ENCODE data around the gene UBE2V1.

Gene UBE2V1

DNA sequence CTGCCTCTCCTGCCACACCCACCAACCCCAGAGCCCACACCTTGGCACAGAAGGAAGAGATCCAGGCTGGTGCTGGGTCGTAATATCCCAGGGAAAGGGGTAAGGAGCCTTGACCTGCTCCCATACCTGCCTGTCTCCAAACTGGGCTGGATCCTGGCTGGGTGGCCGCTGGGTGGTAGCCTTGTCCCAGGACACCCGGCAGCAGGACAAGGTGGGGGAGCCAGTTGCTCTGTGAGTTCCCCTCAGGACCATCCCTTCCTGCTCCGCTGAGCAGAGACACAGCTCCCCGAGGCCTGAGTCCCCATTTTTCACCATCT, 58.8 kb downstream of the UBE2V1 start:
- Histone ChIP-seq H3K9me3 (ENCODE audit: control insufficient read depth, low read length) (no peaks in the 10 kb centered on the region), H3K4me3 (ENCODE audit: insufficient read depth, low read depth, low read length) (no peak overlapping the region), H3K4me1 (ENCODE audit: control insufficient read depth, insufficient read depth, low read length) (peaks cover 6% of the 10 kb centered on the region), H3K27ac (ENCODE audit: insufficient read depth, low read depth, low read length, poor library complexity, severe bottlenecking) (no peak overlapping the region), H3K36me3 (ENCODE audit: control insufficient read depth, insufficient read depth, low read length) (no peaks in the 10 kb centered on the region), H3K27me3 (ENCODE audit: control insufficient read depth, insufficient read depth, low read length, poor library complexity, severe bottlenecking) (no peaks in the 10 kb centered on the region)
- WGBS, 2 experiments, result 88 to 90% methylated on average over 5 of the region's 5 CpGs

DNA sequence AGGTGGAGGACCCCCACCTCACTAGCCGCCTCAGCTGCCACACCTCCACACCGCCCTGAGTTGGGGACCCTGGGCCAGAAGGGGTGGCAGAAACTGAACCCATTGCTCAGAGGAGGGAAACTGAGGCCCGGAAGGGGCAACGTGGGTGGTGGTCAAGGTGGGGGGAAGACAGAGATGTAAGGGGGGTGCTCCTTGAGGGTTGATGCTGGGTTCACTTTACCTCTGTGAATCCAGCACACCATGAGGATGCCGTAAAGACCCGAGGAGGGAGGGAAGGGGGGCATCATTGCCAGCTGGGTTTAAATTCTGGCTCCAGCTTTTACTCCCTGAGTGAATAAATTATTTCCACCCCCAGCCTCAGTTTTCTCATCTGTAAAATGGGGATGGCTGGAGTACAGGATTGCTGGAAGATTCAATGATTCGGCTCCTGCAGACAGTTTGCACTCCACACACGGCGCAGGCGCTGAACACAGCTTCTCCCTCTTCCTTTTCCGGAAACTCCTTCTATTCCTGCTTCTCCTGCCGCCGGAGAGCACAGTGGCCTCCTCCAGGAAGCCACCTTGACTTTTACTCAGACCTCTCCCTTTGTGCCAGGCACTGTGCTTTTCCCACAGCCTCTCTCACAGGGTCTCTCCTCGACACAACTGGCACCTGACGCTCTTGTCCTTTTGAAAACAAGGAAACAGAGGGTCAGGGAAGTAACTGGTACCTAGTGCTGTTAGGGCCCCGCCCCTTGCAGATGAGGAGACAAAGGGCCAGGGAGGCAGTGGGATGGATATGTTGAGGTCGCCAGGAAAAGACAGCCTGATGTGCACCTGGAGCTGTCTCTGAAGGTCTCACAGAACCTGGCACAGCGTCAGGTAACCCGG, 59.4 kb downstream of the UBE2V1 start:
- Histone ChIP-seq H3K4me3 (ENCODE audit: insufficient read depth, low read depth, low read length) (no peak overlapping the region), H3K9me3 (ENCODE audit: control insufficient read depth, low read length) (no peaks in the 10 kb centered on the region), H3K27me3 (ENCODE audit: control insufficient read depth, insufficient read depth, low read length, poor library complexity, severe bottlenecking) (no peaks in the 10 kb centered on the region), H3K36me3 (ENCODE audit: control insufficient read depth, insufficient read depth, low read length) (no peaks in the 10 kb centered on the region), H3K27ac (ENCODE audit: insufficient read depth, low read depth, low read length, poor library complexity, severe bottlenecking) (no peak overlapping the region), H3K4me1 (ENCODE audit: control insufficient read depth, insufficient read depth, low read length) (peaks cover 6% of the 10 kb centered on the region)
- 88% methylated on average over 19 of the region's 19 CpGs for WGBS, 2 experiments

DNA sequence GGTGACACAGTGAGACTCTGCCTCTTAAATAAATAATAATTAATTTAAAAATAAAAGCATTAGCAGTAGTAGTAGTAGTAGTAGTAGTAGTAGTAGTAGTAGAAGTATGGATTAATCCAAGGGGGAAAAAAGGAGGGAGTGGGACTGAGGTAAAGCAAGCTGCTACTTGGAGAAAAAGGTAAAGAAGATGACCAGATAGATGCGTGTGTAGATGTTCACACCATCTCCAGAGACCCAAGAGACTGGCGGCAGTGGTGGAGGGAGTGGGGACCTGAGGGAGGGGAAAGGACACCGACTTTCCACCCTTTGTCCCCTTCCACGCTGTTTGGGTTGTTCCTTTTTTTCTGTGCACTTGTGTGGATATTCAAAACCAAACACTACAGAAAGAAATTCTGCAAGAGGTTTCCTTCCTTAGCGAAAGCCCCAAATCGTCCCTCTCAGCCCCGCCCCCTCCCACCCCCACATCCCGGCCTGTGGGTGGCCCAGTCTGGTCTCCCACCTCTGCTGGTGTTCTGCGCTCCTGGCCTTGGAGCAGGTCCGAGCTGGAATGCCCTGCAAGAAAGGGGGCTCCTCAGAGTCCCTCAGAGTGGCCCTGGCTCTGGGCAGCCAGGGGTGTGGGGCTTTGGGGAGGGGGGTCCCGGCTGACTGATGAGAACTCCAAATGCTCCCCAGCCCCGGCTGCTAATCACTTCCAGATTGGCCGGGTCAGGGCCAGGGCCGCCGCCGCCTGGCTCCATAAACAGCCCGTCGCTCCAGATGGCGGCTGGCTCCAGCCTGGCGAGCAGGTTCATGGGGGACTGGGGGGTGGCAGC, 60.2 kb downstream of the UBE2V1 start:
- no peak overlapping the region for H3K4me3 ChIP-seq (ENCODE audit: insufficient read depth, low read depth, low read length)
- H3K4me1 ChIP-seq (ENCODE audit: control insufficient read depth, insufficient read depth, low read length), result peaks cover 6% of the 10 kb centered on the region
- H3K27me3 ChIP-seq (ENCODE audit: control insufficient read depth, insufficient read depth, low read length, poor library complexity, severe bottlenecking), result no peaks in the 10 kb centered on the region
- WGBS, 2 experiments, result 78 to 79% methylated on average over 20 of the region's 20 CpGs
- H3K9me3 ChIP-seq (ENCODE audit: control insufficient read depth, low read length), result no peaks in the 10 kb centered on the region
- no peak overlapping the region for H3K27ac ChIP-seq (ENCODE audit: insufficient read depth, low read depth, low read length, poor library complexity, severe bottlenecking)
- H3K36me3 ChIP-seq (ENCODE audit: control insufficient read depth, insufficient read depth, low read length), result no peaks in the 10 kb centered on the region

DNA sequence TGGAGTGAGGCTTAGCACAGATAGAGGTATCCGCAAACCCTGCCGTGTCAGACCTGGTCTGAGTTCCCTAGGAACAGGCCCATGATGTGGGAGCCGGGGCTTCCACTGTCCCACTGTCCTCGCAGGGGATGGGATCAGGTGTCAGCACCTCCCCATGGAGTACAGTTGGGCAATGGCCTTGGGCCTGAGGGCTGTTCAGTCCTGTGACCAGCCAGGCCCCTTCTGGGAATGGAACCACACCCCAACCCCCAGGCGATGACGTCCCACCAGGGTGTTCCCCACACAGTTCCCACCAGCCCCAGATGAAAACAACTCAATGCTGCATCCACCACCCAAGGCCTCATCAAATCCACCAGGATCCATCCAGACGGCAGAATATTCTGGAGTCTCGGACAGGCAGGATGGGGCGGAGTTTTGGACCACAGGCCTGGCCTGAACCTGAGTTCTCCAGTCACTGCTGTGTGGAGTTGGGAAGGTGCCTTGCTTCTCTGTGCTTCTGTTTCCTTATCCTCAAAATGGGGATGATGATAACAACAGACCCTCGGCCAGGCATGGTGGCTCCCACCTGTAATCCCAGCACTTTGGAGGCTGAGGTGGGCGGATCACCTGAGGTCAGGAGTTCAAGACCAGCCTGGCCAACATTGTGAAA, 62.2 kb downstream of the UBE2V1 start:
- Histone ChIP-seq H3K36me3 (ENCODE audit: control insufficient read depth, insufficient read depth, low read length) (no peaks in the 10 kb centered on the region), H3K4me3 (ENCODE audit: insufficient read depth, low read depth, low read length) (no peak overlapping the region), H3K27me3 (ENCODE audit: control insufficient read depth, insufficient read depth, low read length, poor library complexity, severe bottlenecking) (no peaks in the 10 kb centered on the region), H3K9me3 (ENCODE audit: control insufficient read depth, low read length) (no peaks in the 10 kb centered on the region), H3K4me1 (ENCODE audit: control insufficient read depth, insufficient read depth, low read length) (peaks cover 6% of the 10 kb centered on the region), H3K27ac (ENCODE audit: insufficient read depth, low read depth, low read length, poor library complexity, severe bottlenecking) (no peak overlapping the region)
- 90 to 91% methylated on average over 11 of the region's 11 CpGs for WGBS, 2 experiments

DNA sequence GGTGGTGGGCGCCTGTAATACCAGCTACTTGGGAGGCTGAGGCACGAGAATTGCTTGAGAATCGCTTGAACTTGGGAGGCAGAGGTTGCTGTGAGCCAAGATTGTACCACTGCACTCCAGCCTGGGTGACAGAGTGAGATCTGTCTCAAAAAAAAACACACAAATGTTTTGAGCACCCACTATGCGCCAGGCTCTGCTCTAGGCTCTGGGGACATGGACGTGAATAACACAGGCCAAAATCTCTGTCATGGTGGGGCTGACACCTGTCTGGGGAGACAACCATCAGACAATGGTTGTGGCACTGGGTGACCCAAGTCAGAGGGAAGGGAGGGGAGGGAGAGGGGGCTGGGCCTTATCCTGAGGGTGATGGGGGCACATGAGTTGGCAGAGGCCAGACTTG, 62.7 kb downstream of the UBE2V1 start:
- Histone ChIP-seq H3K4me1 (ENCODE audit: control insufficient read depth, insufficient read depth, low read length) (peaks cover 3% of the 10 kb centered on the region), H3K4me3 (ENCODE audit: insufficient read depth, low read depth, low read length) (no peak overlapping the region), H3K27ac (ENCODE audit: insufficient read depth, low read depth, low read length, poor library complexity, severe bottlenecking) (no peak overlapping the region), H3K9me3 (ENCODE audit: control insufficient read depth, low read length) (no peaks in the 10 kb centered on the region), H3K36me3 (ENCODE audit: control insufficient read depth, insufficient read depth, low read length) (no peaks in the 10 kb centered on the region), H3K27me3 (ENCODE audit: control insufficient read depth, insufficient read depth, low read length, poor library complexity, severe bottlenecking) (no peaks in the 10 kb centered on the region)
- whole genome bisulfite sequencing, 2 experiments, result 95 to 96% methylated on average over 5 of the region's 5 CpGs

GRCh38 chr20:50049442-50050026, 63.4 kb downstream of the UBE2V1 start:
- H3K4me1 ChIP-seq (ENCODE audit: control insufficient read depth, insufficient read depth, low read length), result no peaks in the 10 kb centered on the region
- no peak overlapping the region for H3K27ac ChIP-seq (ENCODE audit: insufficient read depth, low read depth, low read length, poor library complexity, severe bottlenecking)
- no peaks in the 10 kb centered on the region for H3K27me3 ChIP-seq (ENCODE audit: control insufficient read depth, insufficient read depth, low read length, poor library complexity, severe bottlenecking)
- no peak overlapping the region for H3K4me3 ChIP-seq (ENCODE audit: insufficient read depth, low read depth, low read length)
- no peaks in the 10 kb centered on the region for H3K9me3 ChIP-seq (ENCODE audit: control insufficient read depth, low read length)
- H3K36me3 ChIP-seq (ENCODE audit: control insufficient read depth, insufficient read depth, low read length), result no peaks in the 10 kb centered on the region
- WGBS, 2 experiments, result 93 to 94% methylated on average over 10 of the region's 10 CpGs

DNA sequence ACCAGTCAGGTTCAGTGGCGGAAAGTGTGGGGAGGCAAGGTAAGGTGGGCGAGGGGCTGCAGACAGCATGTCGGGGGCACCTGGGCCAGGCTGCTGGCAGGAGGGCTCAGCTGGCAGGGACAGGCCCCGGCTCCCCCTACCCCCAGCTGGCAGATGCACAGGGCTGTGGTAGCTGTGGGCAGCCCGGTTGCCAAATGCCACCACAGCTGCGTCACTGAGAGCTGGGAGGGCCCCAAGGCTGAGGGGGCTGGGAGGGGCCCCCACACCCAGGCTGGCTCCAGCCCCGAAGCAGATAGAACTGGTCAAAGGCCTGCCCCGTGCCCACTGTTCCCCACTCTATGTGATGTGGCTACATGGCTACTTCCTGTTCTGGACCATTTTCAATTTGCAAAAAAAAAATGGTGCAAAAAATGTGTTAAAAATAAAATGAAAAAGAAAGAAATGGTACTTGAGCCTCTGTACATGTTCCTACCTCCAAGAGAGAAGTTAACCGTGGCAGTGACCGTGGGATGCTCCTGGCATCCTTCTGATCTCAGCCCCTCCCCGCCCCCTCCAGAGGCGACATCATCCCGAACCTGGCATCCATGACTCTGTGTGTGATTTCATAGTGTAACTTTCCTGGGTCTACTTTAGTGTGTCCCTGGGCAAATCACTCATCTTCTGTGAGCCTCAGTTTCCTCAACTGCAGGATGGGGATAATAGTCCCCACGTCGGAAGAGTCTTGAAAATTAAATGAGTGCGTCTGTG, 64.4 kb downstream of the UBE2V1 start:
- no peaks in the 10 kb centered on the region for H3K36me3 ChIP-seq (ENCODE audit: control insufficient read depth, insufficient read depth, low read length)

GRCh38 chr20:50044353-50044960, 68.5 kb downstream of the UBE2V1 start:
- no peaks in the 10 kb centered on the region for H3K27me3 ChIP-seq (ENCODE audit: control insufficient read depth, insufficient read depth, low read length, poor library complexity, severe bottlenecking)
- 82 to 86% methylated on average over 5 of the region's 5 CpGs for WGBS, 2 experiments
- no peak overlapping the region for H3K27ac ChIP-seq (ENCODE audit: insufficient read depth, low read depth, low read length, poor library complexity, severe bottlenecking)
- H3K4me3 ChIP-seq (ENCODE audit: insufficient read depth, low read depth, low read length), result no peak overlapping the region
- no peaks in the 10 kb centered on the region for H3K4me1 ChIP-seq (ENCODE audit: control insufficient read depth, insufficient read depth, low read length)
- no peaks in the 10 kb centered on the region for H3K9me3 ChIP-seq (ENCODE audit: control insufficient read depth, low read length)
- H3K36me3 ChIP-seq (ENCODE audit: control insufficient read depth, insufficient read depth, low read length), result no peaks in the 10 kb centered on the region

More for the DNA sequence above, 64.4 kb downstream of the UBE2V1 start:
- Histone ChIP-seq H3K27ac (ENCODE audit: insufficient read depth, low read depth, low read length, poor library complexity, severe bottlenecking) (no peak overlapping the region), H3K4me3 (ENCODE audit: insufficient read depth, low read depth, low read length) (no peak overlapping the region), H3K27me3 (ENCODE audit: control insufficient read depth, insufficient read depth, low read length, poor library complexity, severe bottlenecking) (no peaks in the 10 kb centered on the region), H3K9me3 (ENCODE audit: control insufficient read depth, low read length) (no peaks in the 10 kb centered on the region), H3K4me1 (ENCODE audit: control insufficient read depth, insufficient read depth, low read length) (no peaks in the 10 kb centered on the region)
- WGBS, 2 experiments, result 90 to 95% methylated on average over 16 of the region's 16 CpGs

DNA sequence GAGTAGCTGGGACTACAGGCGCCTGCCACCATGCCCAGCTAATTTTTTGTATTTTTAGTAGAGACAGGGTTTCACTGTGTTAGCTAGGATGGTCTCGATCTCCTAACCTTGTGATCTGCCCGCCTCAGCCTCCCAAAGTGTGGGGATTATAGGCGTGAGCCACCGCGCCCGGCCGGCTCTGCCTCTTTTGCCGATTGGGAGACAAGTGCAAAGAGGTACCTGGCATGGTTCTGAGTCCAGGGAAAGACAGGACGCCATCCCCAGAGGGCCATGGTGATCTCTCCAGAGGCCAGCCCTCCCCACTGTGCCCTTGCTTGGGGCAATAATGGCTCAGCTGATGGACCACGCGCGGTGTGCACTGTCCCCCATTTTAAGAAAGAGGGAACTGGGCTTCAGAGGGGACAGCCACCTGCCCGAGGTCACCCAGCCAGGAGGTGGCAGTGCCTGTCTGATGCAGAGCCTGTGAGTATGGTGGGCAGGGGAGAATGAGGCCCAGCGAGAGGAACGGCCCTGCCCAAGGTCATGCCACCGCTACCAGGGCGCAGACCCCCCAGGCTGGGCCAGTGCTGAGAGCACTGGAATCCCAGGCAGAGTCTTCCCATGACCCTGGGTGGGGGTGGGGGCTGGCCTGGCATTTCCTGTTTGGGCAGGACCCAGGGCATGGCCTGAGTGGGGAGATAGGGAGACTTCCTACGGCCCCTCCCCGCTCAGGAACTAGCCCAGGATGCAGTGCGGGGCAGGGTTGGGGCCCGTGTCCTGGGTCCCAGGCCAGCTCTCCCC, 69.2 kb downstream of the UBE2V1 start:
- Histone ChIP-seq H3K27me3 (ENCODE audit: control insufficient read depth, insufficient read depth, low read length, poor library complexity, severe bottlenecking) (no peaks in the 10 kb centered on the region), H3K4me3 (ENCODE audit: insufficient read depth, low read depth, low read length) (no peak overlapping the region), H3K9me3 (ENCODE audit: control insufficient read depth, low read length) (no peaks in the 10 kb centered on the region), H3K36me3 (ENCODE audit: control insufficient read depth, insufficient read depth, low read length) (no peaks in the 10 kb centered on the region), H3K27ac (ENCODE audit: insufficient read depth, low read depth, low read length, poor library complexity, severe bottlenecking) (no peak overlapping the region), H3K4me1 (ENCODE audit: control insufficient read depth, insufficient read depth, low read length) (no peaks in the 10 kb centered on the region)
- 90 to 92% methylated on average over 22 of the region's 22 CpGs for WGBS, 2 experiments
